ENCODE measurements around the gene RRP15.

GRCh38 chr1:218274511-218274910 is 10.6 kb upstream of the RRP15 start:
- TF ChIP-seq POLR2A (IDR thresholded peaks at IDR 0.05; ENCODE audit: extremely low read depth, insufficient read length): no peak
- no peak for TF ChIP-seq CTCF (IDR thresholded peaks at IDR 0.05; ENCODE audit: low read depth, low read length)
- no peak for TF ChIP-seq MYC (IDR thresholded peaks at IDR 0.05; ENCODE audit: low read depth, low read length)

Data from NB4 (cell line).